Activated naive CD8-positive, alpha-beta T cell (primary cell): Measurements from ENCODE around the gene GPN2.

Source experiments
- H3K27ac Mint-ChIP-seq: one replicate; pipeline ENCODE4 v1.8.0; 2021; ENCODE audit warnings: mixed read lengths
- H3K27me3 Mint-ChIP-seq: one replicate; pipeline ENCODE4 v1.8.0; 2021; ENCODE audit warnings: mixed read lengths
- H3K36me3 Mint-ChIP-seq: one replicate; pipeline ENCODE4 v1.8.0; 2021; ENCODE audit warnings: mixed read lengths
- H3K4me1 Mint-ChIP-seq: one replicate; pipeline ENCODE4 v1.8.0; 2021; ENCODE audit warnings: low read depth, mixed read lengths
- H3K4me3 Mint-ChIP-seq: one replicate; pipeline ENCODE4 v1.8.0; 2021; ENCODE audit warnings: mild to moderate bottlenecking, mixed read lengths
- H3K9me3 Mint-ChIP-seq: one replicate; pipeline ENCODE4 v1.8.0; 2021; ENCODE audit warnings: low read depth, mixed read lengths

Gene GPN2

GRCh38 chr1:26833432-26834405 lies 56.4 kb downstream of the GPN2 start:
- H3K4me1 Mint-ChIP-seq, result peaks cover 61% of the 10 kb centered on the region
- no peaks in the 10 kb centered on the region for H3K9me3 Mint-ChIP-seq
- no peaks in the 10 kb centered on the region for H3K27me3 Mint-ChIP-seq
- H3K36me3 Mint-ChIP-seq, result peaks cover 5% of the 10 kb centered on the region
- peak overlapping the region; percentile 98 for H3K27ac Mint-ChIP-seq
- H3K4me3 Mint-ChIP-seq, result peak overlapping the region; percentile 83

GRCh38 chr1:26832249-26832960 lies 57.7 kb downstream of the GPN2 start:
- H3K4me1 Mint-ChIP-seq, result peaks cover 70% of the 10 kb centered on the region
- H3K27me3 Mint-ChIP-seq, result no peaks in the 10 kb centered on the region
- H3K36me3 Mint-ChIP-seq, result peaks cover 5% of the 10 kb centered on the region
- no peaks in the 10 kb centered on the region for H3K9me3 Mint-ChIP-seq
- H3K27ac Mint-ChIP-seq, result peak overlapping the region; percentile 98
- H3K4me3 Mint-ChIP-seq, result peak overlapping the region; percentile 83

GRCh38 chr1:26831546-26832248 lies 58.4 kb downstream of the GPN2 start:
- Mint-ChIP-seq H3K27me3 (no peaks in the 10 kb centered on the region), H3K9me3 (no peaks in the 10 kb centered on the region), H3K4me3 (no peak overlapping the region), H3K36me3 (peaks cover 5% of the 10 kb centered on the region), H3K27ac (peak overlapping the region; percentile 98), H3K4me1 (peaks cover 71% of the 10 kb centered on the region)

- Mint-ChIP-seq H3K36me3 (peaks cover 5% of the 10 kb centered on the region), H3K9me3 (no peaks in the 10 kb centered on the region), H3K4me3 (no peak overlapping the region), H3K27ac (peak overlapping the region; percentile 98), H3K4me1 (peaks cover 74% of the 10 kb centered on the region), H3K27me3 (no peaks in the 10 kb centered on the region)
Measured at GRCh38 chr1:26831059-26831458, 59.0 kb downstream of the GPN2 start.

- Mint-ChIP-seq H3K9me3 (no peaks in the 10 kb centered on the region), H3K4me1 (peaks cover 81% of the 10 kb centered on the region), H3K27me3 (no peaks in the 10 kb centered on the region), H3K4me3 (peak overlapping the region; percentile 95), H3K27ac (peak overlapping the region; percentile 98), H3K36me3 (peaks cover 5% of the 10 kb centered on the region)
Measured at GRCh38 chr1:26829184-26829911, 60.7 kb downstream of the GPN2 start.

GRCh38 chr1:26828411-26828991 lies 61.6 kb downstream of the GPN2 start:
- Mint-ChIP-seq H3K4me1 (peaks cover 72% of the 10 kb centered on the region), H3K9me3 (no peaks in the 10 kb centered on the region), H3K4me3 (peak overlapping the region; percentile 95), H3K27ac (peak overlapping the region; percentile 98), H3K27me3 (no peaks in the 10 kb centered on the region), H3K36me3 (peaks cover 5% of the 10 kb centered on the region)

GRCh38 chr1:26827663-26828062 lies 62.4 kb downstream of the GPN2 start:
- Mint-ChIP-seq H3K4me3 (peak overlapping the region; percentile 95), H3K4me1 (peaks cover 67% of the 10 kb centered on the region), H3K36me3 (no peaks in the 10 kb centered on the region), H3K9me3 (no peaks in the 10 kb centered on the region), H3K27me3 (no peaks in the 10 kb centered on the region), H3K27ac (peak overlapping the region; percentile 98)

GRCh38 chr1:26827106-26827604 lies 62.9 kb downstream of the GPN2 start:
- Mint-ChIP-seq H3K4me3 (peak overlapping the region; percentile 95), H3K9me3 (no peaks in the 10 kb centered on the region), H3K27ac (peak overlapping the region; percentile 98), H3K27me3 (no peaks in the 10 kb centered on the region), H3K36me3 (no peaks in the 10 kb centered on the region), H3K4me1 (peaks cover 62% of the 10 kb centered on the region)

GRCh38 chr1:26826261-26827105 lies 63.6 kb downstream of the GPN2 start, which contains the start of gene ZDHHC18:
TSS of gene ZDHHC18 (plus strand) at chr1:26826688. CDS start at chr1:26826805, 117 bp downstream.
- H3K4me1 Mint-ChIP-seq, result peaks cover 56% of the 10 kb centered on the region
- peak within 1 kb of the TSS; percentile 95 for H3K4me3 Mint-ChIP-seq
- H3K36me3 Mint-ChIP-seq, result no peaks in the 10 kb centered on the region
- peak within 1 kb of the TSS; percentile 98 for H3K27ac Mint-ChIP-seq
- no peaks in the 10 kb centered on the region for H3K9me3 Mint-ChIP-seq
- H3K27me3 Mint-ChIP-seq, result no peaks in the 10 kb centered on the region
